HEK293T (cell line): Measurements from ENCODE around the gene ARMC5.

Experiments used
- CTCF ChIA-PET: fragments of 350-600 bp; formaldehyde crosslinking; extraction: SDS; loops from one replicate; lab custom pipeline; 2021; ENCODE audit warnings: antibody characterized with exemption, inconsistent platforms; lab: Yijun Ruan, JAX
- POLR2A ChIA-PET: fragments of 350-600 bp; formaldehyde crosslinking; extraction: SDS; loops from one replicate; lab custom pipeline; 2020; ENCODE audit warnings: antibody characterized with exemption, inconsistent platforms; lab: Yijun Ruan, JAX
- DNase-seq: peaks from one replicate; pipeline ENCODE4 v3.0.0; 2012; ENCODE audit warnings: mixed read lengths; ENCODE audit errors: extremely low spot score
- ARNT ChIP-seq: fragments of 450-650 bp; IDR thresholded peaks from 2 replicates; pipeline ENCODE4 v1.6.1; 2017; ENCODE audit warnings: mild to moderate bottlenecking
- BHLHE40 ChIP-seq: fragments of 450-650 bp; IDR thresholded peaks from 2 replicates; pipeline ENCODE4 v1.6.1; 2016; ENCODE audit warnings: mild to moderate bottlenecking, moderate library complexity, borderline replicate concordance
- CTBP1 ChIP-seq: fragments of 450-650 bp; IDR thresholded peaks from 2 replicates; pipeline ENCODE4 v1.6.1; 2016; ENCODE audit warnings: borderline replicate concordance
- ELF4 ChIP-seq: fragments of 450-650 bp; IDR thresholded peaks from 2 replicates; pipeline ENCODE4 v1.6.1; 2017; ENCODE audit warnings: antibody characterized with exemption
- FOXA1 ChIP-seq: fragments of 450-650 bp; IDR thresholded peaks from 2 replicates; pipeline ENCODE4 v1.6.1; 2016; ENCODE audit warnings: mild to moderate bottlenecking
- FOXK2 ChIP-seq: fragments of 450-650 bp; IDR thresholded peaks from 2 replicates; pipeline ENCODE4 v1.6.1; 2016; ENCODE audit warnings: mild to moderate bottlenecking
- FOXM1 ChIP-seq: fragments of 450-650 bp; IDR thresholded peaks from 2 replicates; pipeline ENCODE4 v1.6.1; 2017; ENCODE audit warnings: mild to moderate bottlenecking, borderline replicate concordance
- HDGF ChIP-seq: fragments of 450-650 bp; IDR thresholded peaks from 2 replicates; pipeline ENCODE4 v1.6.1; 2017; ENCODE audit warnings: antibody characterized with exemption, borderline replicate concordance
- L3MBTL2 ChIP-seq: fragments of 450-650 bp; conservative IDR thresholded peaks from 2 replicates; pipeline ENCODE4 v1.6.1; 2016; ENCODE audit warnings: mild to moderate bottlenecking
- LEF1 ChIP-seq: fragments of 450-650 bp; IDR thresholded peaks from 2 replicates; pipeline ENCODE4 v1.6.1; 2017; ENCODE audit warnings: mild to moderate bottlenecking, borderline replicate concordance
- NFRKB ChIP-seq: fragments of 450-650 bp; IDR thresholded peaks from 2 replicates; pipeline ENCODE4 v1.6.1; 2016; ENCODE audit warnings: mild to moderate bottlenecking, moderate library complexity
- PKNOX1 ChIP-seq: fragments of 450-650 bp; IDR thresholded peaks from 2 replicates; pipeline ENCODE4 v1.6.1; 2016
- SP1 ChIP-seq: fragments of 450-650 bp; IDR thresholded peaks from 2 replicates; pipeline ENCODE4 v1.6.1; 2017
- SUZ12 ChIP-seq: fragments of 450-650 bp; IDR thresholded peaks from 2 replicates; pipeline ENCODE4 v1.6.1; 2016; ENCODE audit warnings: mild to moderate bottlenecking
- TARDBP ChIP-seq: fragments of 450-650 bp; IDR thresholded peaks from 2 replicates; pipeline ENCODE4 v1.6.1; 2016
- ZNF384 ChIP-seq: fragments of 450-650 bp; IDR thresholded peaks from 2 replicates; pipeline ENCODE4 v1.6.1; 2016

Gene ARMC5

DNA sequence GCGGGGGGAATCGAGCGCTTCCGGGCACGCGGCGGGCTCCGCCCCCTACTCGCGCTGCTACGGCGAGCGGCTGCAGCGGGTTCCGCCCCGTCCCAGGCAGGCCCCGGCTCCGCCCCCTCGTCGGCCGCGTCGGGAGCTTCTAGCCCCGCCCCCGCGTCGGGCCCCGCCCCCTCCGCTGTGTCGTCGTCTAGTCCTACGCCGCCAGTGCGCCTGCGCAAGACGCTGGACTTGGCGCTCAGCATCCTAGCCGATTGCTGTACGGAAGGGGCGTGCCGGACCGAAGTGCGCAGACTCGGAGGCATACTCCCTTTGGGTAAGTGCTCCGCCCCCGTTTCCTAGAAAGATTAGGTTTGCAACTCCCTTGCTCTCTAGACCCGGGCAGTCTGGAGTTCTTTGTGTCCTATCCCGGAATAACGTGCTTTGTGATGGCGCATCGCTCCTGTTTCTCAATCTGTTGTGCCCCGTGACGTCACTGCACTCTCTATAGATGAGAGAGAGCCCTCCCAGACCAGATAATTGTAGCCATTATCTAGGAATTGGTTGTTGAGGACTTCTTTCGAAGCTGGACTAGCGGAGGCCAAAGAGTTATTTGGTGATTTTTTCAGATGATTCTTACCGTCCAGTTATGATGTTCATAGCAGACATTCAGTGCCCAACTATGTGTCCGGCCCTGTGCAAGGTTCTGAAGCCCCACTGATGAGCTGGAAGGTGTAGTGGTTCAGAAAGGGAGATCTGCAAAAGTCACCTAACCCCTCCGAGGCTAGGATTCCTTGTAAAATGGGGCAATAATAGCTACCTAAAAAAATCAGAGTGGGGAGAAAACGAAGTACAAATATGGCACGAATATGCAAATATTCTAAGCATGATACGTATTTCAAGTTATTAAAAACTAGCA lies 633 bp downstream of the ARMC5 start:
- CTCF ChIA-PET, result interaction anchor here (0.6 to 1.5 kb wide), 10 partner anchors 8 to 461 kb away, joined by 3 to 5 read pairs (median 4); partner anchors contain the start of genes RUSF1 and TGFB1I1
- POLR2A ChIA-PET, result interaction anchor here (0.5 to 5.4 kb wide), 21 partner anchors 9 to 417 kb away, joined by 3 to 27 read pairs (median 5); partner anchors contain the start of genes COX6A2, FUS, KAT8 and RUSF1
- peak; percentile 98 for DNase-seq
- no peak for TF ChIP-seq FOXA1
- no peak for TF ChIP-seq ARNT
- TF ChIP-seq ELF4, result no peak
- no peak for TF ChIP-seq TARDBP
- no peak for TF ChIP-seq LEF1
- TF ChIP-seq FOXM1, result no peak
- TF ChIP-seq NFRKB, result no peak
- TF ChIP-seq BHLHE40, result no peak
- TF ChIP-seq ZNF384, result no peak
- no peak for TF ChIP-seq FOXK2
- no peak for TF ChIP-seq CTBP1
- TF ChIP-seq PKNOX1, result no peak
- no peak for TF ChIP-seq SP1
- TF ChIP-seq SUZ12, result no peak
- no peak for TF ChIP-seq HDGF
- no peak for TF ChIP-seq L3MBTL2

GRCh38 chr16:31460582-31461002 lies 1.3 kb downstream of the ARMC5 start:
- ChIA-PET CTCF (interaction anchor here (0.5 to 1.5 kb wide), 12 partner anchors 9 to 462 kb away, joined by 3 to 5 read pairs (median 4); partner anchors contain the start of genes RUSF1 and TGFB1I1), POLR2A (interaction anchor here (0.7 to 5.4 kb wide), 12 partner anchors 8 to 416 kb away, joined by 3 to 27 read pairs (median 5); partner anchors contain the start of genes COX6A2, FUS, KAT8 and RUSF1)
- TF ChIP-seq FOXM1, result no peak
- no peak for TF ChIP-seq FOXA1
- TF ChIP-seq PKNOX1, result no peak
- TF ChIP-seq FOXK2, result no peak
- no peak for TF ChIP-seq NFRKB
- no peak for TF ChIP-seq LEF1
- no peak for TF ChIP-seq CTBP1
- no peak for TF ChIP-seq L3MBTL2
- TF ChIP-seq BHLHE40, result no peak
- TF ChIP-seq SUZ12, result no peak
- no peak for DNase-seq

- DNase-seq, result no peak
- ChIA-PET POLR2A (interaction anchor here (0.7 to 5.4 kb wide), 10 partner anchors 7 to 415 kb away, joined by 3 to 27 read pairs (median 5); partner anchors contain the start of genes COX6A2, FUS, KAT8 and RUSF1), CTCF (interaction anchor here (0.5 to 1.5 kb wide), 8 partner anchors 10 to 407 kb away, joined by 3 to 5 read pairs (median 4); partner anchors contain the start of genes RUSF1 and TGFB1I1)
- TF ChIP-seq PKNOX1, result no peak
- no peak for TF ChIP-seq SUZ12
- no peak for TF ChIP-seq FOXK2
- no peak for TF ChIP-seq TARDBP
- no peak for TF ChIP-seq ARNT
- no peak for TF ChIP-seq FOXA1
- TF ChIP-seq HDGF, result no peak
- TF ChIP-seq L3MBTL2, result no peak
- no peak for TF ChIP-seq NFRKB
- TF ChIP-seq BHLHE40, result no peak
- TF ChIP-seq SP1, result no peak
- no peak for TF ChIP-seq ZNF384
- no peak for TF ChIP-seq CTBP1
- no peak for TF ChIP-seq FOXM1
- TF ChIP-seq ELF4, result no peak
- TF ChIP-seq LEF1, result no peak
These were observed 2.1 kb downstream of the ARMC5 start for GRCh38 chr16:31461201-31461920.

- DNase-seq, result no peak
- TF ChIP-seq HDGF (no peak), PKNOX1 (no peak), NFRKB (no peak), FOXK2 (no peak), LEF1 (no peak), CTBP1 (no peak), ZNF384 (no peak), SP1 (no peak), TARDBP (no peak), ARNT (no peak), SUZ12 (no peak), ELF4 (no peak), FOXA1 (no peak), FOXM1 (no peak)
- CTCF ChIA-PET, result no interaction called here
- POLR2A ChIA-PET, result interaction anchor here (5.4 kb wide), 1 partner anchor 9 kb away, joined by 27 read pairs; the partner anchor contains the start of gene TGFB1I1
These were observed 2.9 kb downstream of the ARMC5 start for GRCh38 chr16:31461921-31462804.
